Nephron progenitor cell (in vitro differentiated cells): ENCODE results near the gene CPN2.

Source experiments
- DNase-seq: peaks from one replicate; pipeline ENCODE4 v3.0.0; 2021
- H3K27ac Mint-ChIP-seq: 2 replicates; pipeline ENCODE4 v1.8.0; 2021; ENCODE audit warnings: mild to moderate bottlenecking, moderate library complexity, mixed read lengths
- H3K27me3 Mint-ChIP-seq: 2 replicates; pipeline ENCODE4 v1.8.0; 2021; ENCODE audit warnings: mild to moderate bottlenecking, low read depth, mixed read lengths; ENCODE audit not compliant: poor library complexity
- H3K36me3 Mint-ChIP-seq: 2 replicates; pipeline ENCODE4 v1.8.0; 2021; ENCODE audit warnings: low read depth, mixed read lengths
- H3K4me1 Mint-ChIP-seq: 2 replicates; pipeline ENCODE4 v1.8.0; 2021; ENCODE audit warnings: mixed read lengths
- H3K4me3 Mint-ChIP-seq: 2 replicates; pipeline ENCODE4 v1.8.0; 2021; ENCODE audit warnings: mild to moderate bottlenecking, moderate library complexity, mixed read lengths
- H3K9me3 Mint-ChIP-seq: 2 replicates; pipeline ENCODE4 v1.8.0; 2021; ENCODE audit warnings: mild to moderate bottlenecking, moderate library complexity, mixed read lengths
- TF ChIP-seq, protein P1 (sequence below): fragments of 200-600 bp; sonication (generic); IDR thresholded peaks from 2 replicates; pipeline ENCODE4 v1.5.0; 2021; ENCODE audit warnings: antibody characterized with exemption

Gene CPN2

DNA sequence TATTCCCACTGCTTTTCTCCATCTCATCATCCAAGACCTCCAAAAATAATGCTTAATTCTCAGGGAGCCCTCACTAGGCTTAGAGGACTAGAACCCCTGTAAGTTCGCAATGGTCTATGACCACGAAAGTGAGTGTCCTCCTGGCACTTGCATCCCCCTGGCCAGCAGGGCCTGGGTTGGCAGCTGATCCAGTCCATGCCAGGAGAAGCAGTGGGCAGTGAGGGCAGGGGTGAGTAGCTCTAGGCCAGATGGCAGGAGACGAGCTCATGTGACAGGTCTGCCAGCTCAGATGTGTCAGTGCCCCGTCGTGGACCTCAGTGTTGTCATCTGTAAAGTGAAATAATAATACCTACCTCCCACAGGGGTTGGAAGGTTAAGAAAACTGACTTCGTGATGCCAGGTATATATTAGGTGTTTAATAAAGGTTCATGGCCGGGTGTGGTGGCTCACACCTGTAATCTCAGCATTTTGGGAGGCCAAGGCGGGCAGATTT, 36.8 kb upstream of the CPN2 start:
- no peak overlapping the region for H3K4me3 Mint-ChIP-seq
- no peak for DNase-seq
- peaks cover 19% of the 10 kb centered on the region for H3K36me3 Mint-ChIP-seq
- TF ChIP-seq, protein P1, sequence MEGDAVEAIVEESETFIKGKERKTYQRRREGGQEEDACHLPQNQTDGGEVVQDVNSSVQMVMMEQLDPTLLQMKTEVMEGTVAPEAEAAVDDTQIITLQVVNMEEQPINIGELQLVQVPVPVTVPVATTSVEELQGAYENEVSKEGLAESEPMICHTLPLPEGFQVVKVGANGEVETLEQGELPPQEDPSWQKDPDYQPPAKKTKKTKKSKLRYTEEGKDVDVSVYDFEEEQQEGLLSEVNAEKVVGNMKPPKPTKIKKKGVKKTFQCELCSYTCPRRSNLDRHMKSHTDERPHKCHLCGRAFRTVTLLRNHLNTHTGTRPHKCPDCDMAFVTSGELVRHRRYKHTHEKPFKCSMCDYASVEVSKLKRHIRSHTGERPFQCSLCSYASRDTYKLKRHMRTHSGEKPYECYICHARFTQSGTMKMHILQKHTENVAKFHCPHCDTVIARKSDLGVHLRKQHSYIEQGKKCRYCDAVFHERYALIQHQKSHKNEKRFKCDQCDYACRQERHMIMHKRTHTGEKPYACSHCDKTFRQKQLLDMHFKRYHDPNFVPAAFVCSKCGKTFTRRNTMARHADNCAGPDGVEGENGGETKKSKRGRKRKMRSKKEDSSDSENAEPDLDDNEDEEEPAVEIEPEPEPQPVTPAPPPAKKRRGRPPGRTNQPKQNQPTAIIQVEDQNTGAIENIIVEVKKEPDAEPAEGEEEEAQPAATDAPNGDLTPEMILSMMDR, result no peak
- H3K4me1 Mint-ChIP-seq, result peaks cover 45% of the 10 kb centered on the region
- peaks cover 24% of the 10 kb centered on the region for H3K9me3 Mint-ChIP-seq
- no peak overlapping the region for H3K27ac Mint-ChIP-seq
- H3K27me3 Mint-ChIP-seq, result peaks cover 17% of the 10 kb centered on the region

DNA sequence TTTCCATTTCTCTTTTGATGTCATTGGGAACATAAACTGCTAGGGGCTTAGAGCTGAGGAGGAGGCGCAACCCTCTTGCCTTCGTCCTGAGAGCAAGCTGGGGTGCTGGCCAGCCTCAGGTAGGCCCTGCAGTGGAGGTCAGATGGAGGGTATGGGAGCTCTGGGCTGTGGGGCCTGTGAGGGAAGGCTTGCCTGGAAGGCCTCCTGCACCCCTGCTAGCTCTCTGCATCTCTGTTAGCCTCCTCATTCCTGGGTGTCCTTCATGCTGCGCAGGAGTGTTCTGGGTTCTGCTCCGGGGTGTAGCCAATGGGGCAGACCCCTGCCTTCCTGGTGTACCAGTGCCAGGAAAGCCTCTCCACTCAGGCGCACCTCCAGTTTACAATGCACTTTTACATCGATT, 36.1 kb upstream of the CPN2 start:
- peaks cover 51% of the 10 kb centered on the region for H3K4me1 Mint-ChIP-seq
- H3K27ac Mint-ChIP-seq, result no peak overlapping the region
- H3K27me3 Mint-ChIP-seq, result peaks cover 17% of the 10 kb centered on the region
- H3K9me3 Mint-ChIP-seq, result peaks cover 24% of the 10 kb centered on the region
- no peak overlapping the region for H3K4me3 Mint-ChIP-seq
- DNase-seq, result no peak
- TF ChIP-seq, protein P1, result no peak
- peaks cover 19% of the 10 kb centered on the region for H3K36me3 Mint-ChIP-seq

DNA sequence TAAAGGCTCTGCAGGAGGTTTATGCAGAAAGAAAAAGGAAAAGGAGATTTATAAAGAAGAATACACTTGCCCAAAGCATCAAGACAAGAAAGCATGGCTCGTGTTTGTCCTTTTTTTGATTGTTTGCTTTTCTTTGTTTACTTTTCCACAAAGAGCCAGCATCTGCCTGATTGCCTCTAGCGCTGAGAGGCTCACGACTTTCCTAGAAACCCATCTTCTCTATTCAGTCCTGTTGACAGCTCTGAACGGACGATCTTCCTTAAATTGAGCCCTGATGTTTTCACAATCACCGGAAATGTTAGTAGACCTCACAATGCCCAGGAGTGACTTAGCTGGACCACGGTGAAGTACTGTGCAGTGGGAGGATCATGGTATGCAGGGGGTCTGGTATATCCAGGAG, 35.5 kb upstream of the CPN2 start:
- Mint-ChIP-seq H3K27me3 (peaks cover 17% of the 10 kb centered on the region), H3K4me3 (no peak overlapping the region), H3K27ac (peak overlapping the region; percentile 60), H3K36me3 (peaks cover 19% of the 10 kb centered on the region), H3K9me3 (peaks cover 24% of the 10 kb centered on the region), H3K4me1 (peaks cover 52% of the 10 kb centered on the region)
- no peak for DNase-seq
- TF ChIP-seq, protein P1, result no peak

DNA sequence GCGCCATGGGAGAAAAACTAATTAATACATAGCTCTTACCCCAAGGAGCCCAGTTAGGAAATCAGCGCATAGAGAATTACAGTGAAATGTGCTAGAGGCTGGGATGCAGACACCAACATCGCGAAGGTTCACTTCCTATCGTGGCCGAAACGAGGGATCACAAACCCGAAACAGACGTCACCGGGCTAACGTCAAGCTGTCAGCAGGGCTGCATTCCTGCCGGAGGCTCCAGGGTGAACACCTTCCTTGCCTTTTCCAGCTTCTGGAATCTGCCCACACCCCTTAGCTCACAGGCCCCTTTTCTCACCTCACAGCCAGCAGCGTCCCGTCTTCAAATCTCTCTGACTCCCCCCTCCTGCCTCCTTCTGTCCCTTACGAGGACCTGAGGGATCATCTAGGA, 34.9 kb upstream of the CPN2 start:
- peaks cover 17% of the 10 kb centered on the region for H3K36me3 Mint-ChIP-seq
- H3K9me3 Mint-ChIP-seq, result peaks cover 20% of the 10 kb centered on the region
- H3K27ac Mint-ChIP-seq, result no peak overlapping the region
- H3K4me1 Mint-ChIP-seq, result peaks cover 57% of the 10 kb centered on the region
- TF ChIP-seq, protein P1, result no peak
- peaks cover 20% of the 10 kb centered on the region for H3K27me3 Mint-ChIP-seq
- DNase-seq, result no peak
- no peak overlapping the region for H3K4me3 Mint-ChIP-seq

DNA sequence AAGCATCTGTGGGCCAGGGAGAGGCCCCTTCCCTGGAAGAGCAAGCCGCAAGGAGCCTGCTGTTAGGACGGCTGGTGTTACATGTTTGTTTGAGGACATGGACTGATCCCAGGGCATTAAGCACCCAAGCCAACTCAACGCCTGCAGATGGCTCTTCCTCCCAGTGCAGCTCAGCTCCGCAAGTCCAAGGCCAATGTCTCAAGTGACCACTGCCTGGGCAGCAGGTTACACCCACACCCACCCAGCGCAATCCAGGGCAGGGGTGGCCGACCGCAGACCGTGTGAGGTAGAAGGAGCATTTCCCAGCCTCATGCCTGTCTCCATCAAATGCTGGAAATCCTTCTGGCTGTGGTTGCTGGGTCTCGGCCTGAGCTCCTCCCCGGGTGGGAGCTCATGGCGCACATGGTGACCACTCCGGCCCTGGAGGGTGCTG, 33.5 kb upstream of the CPN2 start:
- H3K27me3 Mint-ChIP-seq, result peaks cover 25% of the 10 kb centered on the region
- peaks cover 5% of the 10 kb centered on the region for H3K9me3 Mint-ChIP-seq
- peaks cover 67% of the 10 kb centered on the region for H3K4me1 Mint-ChIP-seq
- TF ChIP-seq, protein P1, result no peak
- no peak overlapping the region for H3K4me3 Mint-ChIP-seq
- no peak overlapping the region for H3K27ac Mint-ChIP-seq
- peaks cover 3% of the 10 kb centered on the region for H3K36me3 Mint-ChIP-seq
- no peak for DNase-seq

DNA sequence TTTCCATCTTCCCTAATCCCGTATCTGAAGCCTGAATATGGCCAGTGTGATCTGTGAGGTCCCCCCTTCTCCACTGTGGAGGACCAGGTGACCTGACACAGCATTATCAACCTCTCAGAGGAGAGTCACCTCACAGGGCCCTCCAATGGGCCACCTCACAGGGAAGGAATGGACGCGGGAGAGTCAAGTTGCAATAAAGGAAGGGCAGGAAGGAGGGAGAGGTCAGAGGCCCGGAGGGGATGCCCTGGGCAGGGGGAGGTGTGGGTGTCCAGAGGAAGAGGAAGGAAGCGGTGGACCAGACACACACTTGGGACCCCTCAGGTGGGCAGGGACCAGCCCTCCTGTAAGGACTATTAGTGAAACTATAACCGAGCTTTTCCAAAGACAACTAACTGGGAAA, 33.0 kb upstream of the CPN2 start:
- peaks cover under 1% of the 10 kb centered on the region for H3K9me3 Mint-ChIP-seq
- DNase-seq, result no peak
- H3K27ac Mint-ChIP-seq, result peak overlapping the region; percentile 49
- no peaks in the 10 kb centered on the region for H3K36me3 Mint-ChIP-seq
- peaks cover 72% of the 10 kb centered on the region for H3K4me1 Mint-ChIP-seq
- H3K4me3 Mint-ChIP-seq, result no peak overlapping the region
- H3K27me3 Mint-ChIP-seq, result peaks cover 23% of the 10 kb centered on the region
- TF ChIP-seq, protein P1, result no peak
